COLO829 (cell line): ENCODE data around the gene TCEAL5.
"Not testable (repeated sequence)": the region's sequence is repeated elsewhere in the genome, so short reads cannot be mapped to it uniquely, and the experiment has no call there.

Source experiments
- DNase-seq: peaks from one replicate; pipeline ENCODE4 v3.0.0; 2012; ENCODE audit warnings: low spot score

The TCEAL5 gene

DNA sequence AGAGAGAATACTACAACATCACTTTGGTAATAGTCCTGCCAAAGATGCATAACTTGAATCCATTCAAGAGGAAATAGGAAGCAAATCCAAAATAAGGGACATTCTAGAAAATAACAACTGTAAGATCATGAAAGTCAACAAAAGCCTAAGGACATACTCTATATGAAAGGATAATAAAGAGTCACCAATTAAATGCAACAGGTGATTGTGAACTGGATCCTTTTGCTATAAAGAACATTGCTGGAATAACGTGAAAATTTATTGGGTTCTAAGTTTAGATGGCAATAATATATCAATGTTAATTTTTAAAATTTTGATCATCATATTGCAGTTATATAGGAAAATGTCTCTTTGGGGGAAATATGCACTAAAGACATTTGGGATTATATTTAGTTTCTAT is 41.7 kb downstream of the TCEAL5 start:
- DNase-seq: no peak

DNA sequence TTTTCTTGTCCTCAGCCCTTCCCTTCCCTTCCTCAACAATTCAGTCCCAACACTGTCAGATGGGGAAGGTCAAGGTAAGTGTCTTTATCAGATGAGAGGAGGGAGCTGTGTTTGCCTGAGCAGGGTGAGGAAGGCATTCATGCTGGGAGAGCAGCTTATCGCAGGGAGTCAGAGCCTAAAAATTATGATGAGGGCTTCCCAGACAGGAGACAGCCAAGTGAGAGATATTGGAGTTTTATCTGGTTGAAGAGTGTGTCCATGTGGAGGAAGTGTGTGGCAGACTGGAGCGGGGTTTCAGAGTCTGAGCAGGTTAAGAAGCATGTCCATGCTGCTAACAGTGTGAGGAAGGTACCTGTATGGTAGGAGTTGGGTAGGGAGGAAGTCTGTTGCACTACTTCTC is 43.3 kb downstream of the TCEAL5 start:
- no peak for DNase-seq

DNA sequence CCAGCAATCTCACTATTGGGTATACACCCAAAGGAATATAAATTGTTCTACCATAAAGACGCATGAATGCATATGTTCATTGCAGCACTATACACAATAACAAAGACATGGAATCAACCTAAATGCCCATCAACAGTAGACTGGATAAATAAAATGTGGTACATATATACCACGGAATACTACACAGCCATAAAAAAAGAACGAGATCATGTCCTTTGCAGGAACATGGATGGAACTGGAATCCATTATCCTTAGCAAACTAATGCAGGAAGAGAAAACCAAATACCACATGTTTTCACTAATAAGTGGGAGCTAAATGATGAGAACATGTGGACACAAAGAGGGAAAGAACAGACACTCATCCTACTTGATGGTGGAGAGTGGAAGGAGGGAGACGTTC is 50.6 kb downstream of the TCEAL5 start:
- DNase-seq: not testable (repeated sequence)
